ENCODE results near the gene LY6G6C. TPM values are rescaled to one million over a fixed set of nuclear protein-coding genes. Genes with fewer than 3 reads are reported as not detected.

The LY6G6C gene
- total and polyA plus RNA-seq, 2 of the 13 experiments (the other 11 are each of a cell fraction or from before 2014, with no cell fraction given): 0.15 TPM; not detected in 1

- TF ChIP-seq TEF (CRISPR knock-in tag; IDR thresholded peaks at IDR 0.05) (no peak), ZNF3 (CRISPR knock-in tag; IDR thresholded peaks at IDR 0.05) (no peak), FOXC1 (CRISPR knock-in tag; IDR thresholded peaks at IDR 0.05; ENCODE audit: borderline replicate concordance) (no peak), XRCC5 (optimal IDR thresholded peaks at IDR 0.05; ENCODE audit: low read length) (peak; percentile 99), ZFP36 (IDR thresholded peaks at IDR 0.05; ENCODE audit: borderline replicate concordance, low read depth, low read length, partially characterized antibody) (no peak), ETS1 (CRISPR knock-in tag; IDR thresholded peaks at IDR 0.05) (no peak), GFI1 (CRISPR knock-in tag; IDR thresholded peaks at IDR 0.05; ENCODE audit: borderline replicate concordance) (no peak), ZNF766 (CRISPR knock-in tag; IDR thresholded peaks at IDR 0.05; ENCODE audit: borderline replicate concordance) (no peak), HOXD1 (CRISPR knock-in tag; IDR thresholded peaks at IDR 0.05) (no peak), TBP (CRISPR knock-in tag; IDR thresholded peaks at IDR 0.05) (no peak), CTCF (CRISPR knock-in tag; IDR thresholded peaks at IDR 0.05) (peak; percentile 83), KDM4B (CRISPR knock-in tag; IDR thresholded peaks at IDR 0.05) (no peak), MIER3 (CRISPR knock-in tag; IDR thresholded peaks at IDR 0.05; ENCODE audit: borderline replicate concordance) (no peak; the same call in 1 of the 2 replicates), RXRA (CRISPR knock-in tag; IDR thresholded peaks at IDR 0.05) (peak; percentile 47; the same call in 1 of the 2 replicates), GRHL1 (CRISPR knock-in tag; conservative IDR thresholded peaks at IDR 0.05) (no peak), NFIC (IDR thresholded peaks at IDR 0.05; ENCODE audit: low read length) (no peak), ZNF10 (CRISPR knock-in tag; IDR thresholded peaks at IDR 0.05; ENCODE audit: borderline replicate concordance, low read depth) (no peak), ARID2 (CRISPR knock-in tag; IDR thresholded peaks at IDR 0.05; ENCODE audit: borderline replicate concordance) (no peak), ZNF674 (CRISPR knock-in tag; IDR thresholded peaks at IDR 0.05; ENCODE audit: low read depth) (no peak), FOXM1 (CRISPR knock-in tag; IDR thresholded peaks at IDR 0.05) (no peak)
- TF ChIP-seq, protein P1, sequence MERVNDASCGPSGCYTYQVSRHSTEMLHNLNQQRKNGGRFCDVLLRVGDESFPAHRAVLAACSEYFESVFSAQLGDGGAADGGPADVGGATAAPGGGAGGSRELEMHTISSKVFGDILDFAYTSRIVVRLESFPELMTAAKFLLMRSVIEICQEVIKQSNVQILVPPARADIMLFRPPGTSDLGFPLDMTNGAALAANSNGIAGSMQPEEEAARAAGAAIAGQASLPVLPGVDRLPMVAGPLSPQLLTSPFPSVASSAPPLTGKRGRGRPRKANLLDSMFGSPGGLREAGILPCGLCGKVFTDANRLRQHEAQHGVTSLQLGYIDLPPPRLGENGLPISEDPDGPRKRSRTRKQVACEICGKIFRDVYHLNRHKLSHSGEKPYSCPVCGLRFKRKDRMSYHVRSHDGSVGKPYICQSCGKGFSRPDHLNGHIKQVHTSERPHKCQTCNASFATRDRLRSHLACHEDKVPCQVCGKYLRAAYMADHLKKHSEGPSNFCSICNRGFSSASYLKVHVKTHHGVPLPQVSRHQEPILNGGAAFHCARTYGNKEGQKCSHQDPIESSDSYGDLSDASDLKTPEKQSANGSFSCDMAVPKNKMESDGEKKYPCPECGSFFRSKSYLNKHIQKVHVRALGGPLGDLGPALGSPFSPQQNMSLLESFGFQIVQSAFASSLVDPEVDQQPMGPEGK (CRISPR knock-in tag; IDR thresholded peaks at IDR 0.05): peak; percentile 71
- TF ChIP-seq, protein P2, sequence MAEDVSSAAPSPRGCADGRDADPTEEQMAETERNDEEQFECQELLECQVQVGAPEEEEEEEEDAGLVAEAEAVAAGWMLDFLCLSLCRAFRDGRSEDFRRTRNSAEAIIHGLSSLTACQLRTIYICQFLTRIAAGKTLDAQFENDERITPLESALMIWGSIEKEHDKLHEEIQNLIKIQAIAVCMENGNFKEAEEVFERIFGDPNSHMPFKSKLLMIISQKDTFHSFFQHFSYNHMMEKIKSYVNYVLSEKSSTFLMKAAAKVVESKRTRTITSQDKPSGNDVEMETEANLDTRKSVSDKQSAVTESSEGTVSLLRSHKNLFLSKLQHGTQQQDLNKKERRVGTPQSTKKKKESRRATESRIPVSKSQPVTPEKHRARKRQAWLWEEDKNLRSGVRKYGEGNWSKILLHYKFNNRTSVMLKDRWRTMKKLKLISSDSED (CRISPR knock-in tag; IDR thresholded peaks at IDR 0.05): no peak
Measured at GRCh38 chr6:31717499-31718222, 3.9 kb downstream of the LY6G6C start (continued).

Data from HepG2 (cell line).